ENCODE measurements around the gene RHBDD1. TPM values are rescaled to one million over a fixed set of nuclear protein-coding genes. Genes with fewer than 3 reads are reported as not detected.

Gene RHBDD1
- total RNA-seq, 6 donors from 2014 or later: 2.6 to 40.2 (median 14.5) TPM

- Histone ChIP-seq H3K4me1 (peaks cover 0 to 7% (median 0%) of the 10 kb centered on the region in 4 donors), H3K27me3 (no peaks in the 10 kb centered on the region), H3K27ac (no peak overlapping the region), H3K9me3 (no peaks in the 10 kb centered on the region), H3K36me3 (peaks cover 0 to 6% (median 0%) of the 10 kb centered on the region in 4 donors), H3K4me3 (no peak overlapping the region)
- ATAC-seq (ENCODE audit: low FRiP score in 2 of 2): no peak
- 83 to 90% methylated on average over 4 of the region's 4 CpGs for WGBS, 2 donors
- no peak for DNase-seq
- TF ChIP-seq CTCF (IDR thresholded peaks at IDR 0.05): no peak
- TF ChIP-seq POLR2A (IDR thresholded peaks at IDR 0.05): no peak
- TF ChIP-seq EP300 (IDR thresholded peaks at IDR 0.05): no peak
- no peak for TF ChIP-seq POLR2AphosphoS5 (IDR thresholded peaks at IDR 0.05)
Measured at GRCh38 chr2:226903179-226903578, 67.3 kb downstream of the RHBDD1 start.

GRCh38 chr2:226904592-226904991, 68.7 kb downstream of the RHBDD1 start:
- no peaks in the 10 kb centered on the region for H3K9me3 ChIP-seq
- DNase-seq (no peak), ATAC-seq (ENCODE audit: low FRiP score in 2 of 2) (no peak)
- no peaks in the 10 kb centered on the region for H3K4me1 ChIP-seq
- H3K4me3 ChIP-seq: no peak overlapping the region
- 80 to 96% methylated on average over 3 to 6 of the region's 6 CpGs for WGBS, 2 donors
- H3K36me3 ChIP-seq: peaks cover 0 to 6% (median 0%) of the 10 kb centered on the region in 4 donors
- TF ChIP-seq CTCF (IDR thresholded peaks at IDR 0.05) (no peak), EP300 (IDR thresholded peaks at IDR 0.05) (no peak), POLR2A (IDR thresholded peaks at IDR 0.05) (no peak), POLR2AphosphoS5 (IDR thresholded peaks at IDR 0.05) (no peak)
- H3K27me3 ChIP-seq: no peaks in the 10 kb centered on the region
- H3K27ac ChIP-seq: no peak overlapping the region

GRCh38 chr2:226905718-226906117, 69.9 kb downstream of the RHBDD1 start:
- Histone ChIP-seq H3K27me3 (no peaks in the 10 kb centered on the region), H3K4me3 (no peak overlapping the region), H3K9me3 (no peaks in the 10 kb centered on the region), H3K27ac (no peak overlapping the region), H3K36me3 (peaks cover 0 to 6% (median 0%) of the 10 kb centered on the region in 4 donors), H3K4me1 (no peaks in the 10 kb centered on the region)
- ATAC-seq (ENCODE audit: low FRiP score in 2 of 2) (no peak), DNase-seq (no peak)
- 89 to 91% methylated on average over 6 of the region's 6 CpGs for whole genome bisulfite sequencing, 2 donors
- TF ChIP-seq CTCF (IDR thresholded peaks at IDR 0.05) (no peak), EP300 (IDR thresholded peaks at IDR 0.05) (no peak), POLR2A (IDR thresholded peaks at IDR 0.05) (no peak), POLR2AphosphoS5 (IDR thresholded peaks at IDR 0.05) (no peak)

- DNase-seq (no peak), ATAC-seq (ENCODE audit: low FRiP score in 2 of 2) (no peak)
- Histone ChIP-seq H3K9me3 (no peaks in the 10 kb centered on the region), H3K27me3 (no peaks in the 10 kb centered on the region), H3K27ac (no peak overlapping the region), H3K4me3 (no peak overlapping the region), H3K36me3 (peaks cover 0 to 6% (median 0%) of the 10 kb centered on the region in 4 donors), H3K4me1 (no peaks in the 10 kb centered on the region)
- 91 to 92% methylated on average over 4 of the region's 4 CpGs for WGBS, 2 donors
- TF ChIP-seq POLR2A (IDR thresholded peaks at IDR 0.05) (no peak), EP300 (IDR thresholded peaks at IDR 0.05) (no peak), CTCF (IDR thresholded peaks at IDR 0.05) (no peak), POLR2AphosphoS5 (IDR thresholded peaks at IDR 0.05) (no peak)
Measured at GRCh38 chr2:226906163-226906693, 70.4 kb downstream of the RHBDD1 start.

- DNase-seq (no peak), ATAC-seq (ENCODE audit: low FRiP score in 2 of 2) (no peak)
- H3K36me3 ChIP-seq: peaks cover 0 to 8% (median 0%) of the 10 kb centered on the region in 4 donors
- H3K27me3 ChIP-seq: no peaks in the 10 kb centered on the region
- no peaks in the 10 kb centered on the region for H3K4me1 ChIP-seq
- WGBS, 2 donors: 75 to 84% methylated on average over 3 of the region's 3 CpGs
- no peak overlapping the region for H3K4me3 ChIP-seq
- H3K27ac ChIP-seq: no peak overlapping the region
- TF ChIP-seq CTCF (IDR thresholded peaks at IDR 0.05) (no peak), POLR2A (IDR thresholded peaks at IDR 0.05) (no peak), POLR2AphosphoS5 (IDR thresholded peaks at IDR 0.05) (no peak), EP300 (IDR thresholded peaks at IDR 0.05) (no peak)
- H3K9me3 ChIP-seq: no peaks in the 10 kb centered on the region
Measured at GRCh38 chr2:226909126-226909525, 73.3 kb downstream of the RHBDD1 start.
